DND-41 (cell line): Measurements from ENCODE around the gene TRUB2.

ENCODE experiments used
- CTCF ChIP-seq: IDR thresholded peaks from 2 replicates; pipeline ENCODE4 v1.5.1; 2012; ENCODE audit warnings: borderline replicate concordance, low read length, moderate library complexity, mild to moderate bottlenecking; ENCODE audit not compliant: poor library complexity, severe bottlenecking; ENCODE audit errors: extremely low read depth
- EZH2 ChIP-seq: IDR thresholded peaks from 3 replicates; pipeline ENCODE4 v1.6.1; 2012; ENCODE audit warnings: borderline replicate concordance, low read depth, mild to moderate bottlenecking, moderate library complexity, low read length, inconsistent platforms; ENCODE audit not compliant: severe bottlenecking

GRCh38 chr9:128333451-128333869 is 11.2 kb upstream of the TRUB2 start:
- TF ChIP-seq CTCF = no peak
- no peak for TF ChIP-seq EZH2
